ENCODE results near the gene TTLL4.

TTLL4 gene

GRCh38 chr2:218785103-218785502, 74.5 kb downstream of the TTLL4 start:
- no peak for DNase-seq

- no peak for DNase-seq
Measured at GRCh38 chr2:218786133-218786532, 75.5 kb downstream of the TTLL4 start.

GRCh38 chr2:218788529-218789255, 78.1 kb downstream of the TTLL4 start:
- DNase-seq, result no peak

DNA sequence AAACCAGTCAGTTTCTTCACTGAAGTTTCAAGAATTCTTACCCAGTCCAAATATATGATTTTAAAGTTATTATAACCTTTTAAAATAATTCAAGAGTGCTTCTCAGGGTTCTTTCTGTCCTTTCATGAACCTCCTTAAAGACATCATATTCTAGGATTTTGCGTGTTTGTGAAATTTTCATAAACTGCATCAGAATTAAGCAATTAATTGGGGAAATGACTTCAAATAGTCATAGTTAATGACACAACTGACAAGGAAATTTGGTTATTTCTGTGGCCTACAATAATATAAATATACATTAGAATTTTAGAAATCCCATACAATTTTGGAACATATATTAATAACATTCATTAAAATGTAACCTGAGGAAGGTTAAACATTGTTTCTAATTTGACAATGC, 81.8 kb downstream of the TTLL4 start:
- no peak for DNase-seq

DNA sequence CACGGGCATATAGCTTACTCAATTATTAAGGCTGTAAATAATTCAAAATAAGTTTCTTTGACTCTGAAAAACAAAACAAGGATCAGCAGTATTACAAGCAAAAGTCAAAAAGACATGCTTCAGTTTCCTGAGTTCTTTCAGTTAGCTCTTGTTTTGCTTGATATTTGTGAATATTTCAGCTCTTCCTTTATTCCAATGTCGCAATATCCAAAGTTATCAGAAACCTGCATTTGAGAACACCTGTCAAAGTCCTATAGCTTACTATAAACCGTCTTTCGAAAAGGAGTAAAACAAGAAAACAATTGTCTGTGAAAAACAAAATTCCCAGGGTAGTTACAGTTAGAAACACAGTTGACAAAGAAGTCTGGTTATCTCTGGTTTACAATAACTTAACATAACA, 86.1 kb downstream of the TTLL4 start:
- DNase-seq, result no peak

DNA sequence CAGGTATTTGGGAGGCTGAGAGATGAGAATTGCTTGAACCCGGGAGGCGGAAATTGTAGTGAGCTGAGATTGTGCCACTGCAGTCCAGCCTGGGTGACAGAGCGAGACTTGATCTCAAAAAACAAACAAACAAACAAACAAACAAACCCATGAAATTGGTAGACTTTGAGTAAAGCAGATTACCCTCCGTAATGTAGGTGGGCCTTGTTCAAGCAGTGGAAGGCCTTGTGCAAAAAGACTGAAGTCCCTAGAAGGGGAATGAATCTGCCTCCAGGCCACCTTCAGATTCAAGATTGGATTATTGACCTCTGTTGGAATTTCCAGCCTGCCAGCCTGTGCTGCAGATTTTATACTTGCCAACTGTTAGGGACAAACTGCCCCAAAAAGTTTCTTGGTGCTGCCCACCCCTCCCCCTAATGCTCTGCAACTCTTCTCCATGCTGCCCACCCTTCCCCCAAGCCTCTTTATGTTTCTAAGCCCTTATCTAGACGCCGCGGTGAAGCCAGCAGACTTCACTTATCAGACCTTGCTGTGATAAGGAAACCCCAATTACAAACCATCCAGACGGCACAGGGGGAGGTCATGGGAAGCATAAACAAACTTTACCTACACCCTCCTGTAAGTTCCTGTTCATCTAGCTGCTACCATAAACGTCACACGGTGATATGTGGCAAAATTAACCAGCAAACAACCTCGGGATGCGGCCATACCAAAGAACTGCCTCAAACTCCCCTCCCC, 88.3 kb downstream of the TTLL4 start:
- no peak for DNase-seq

GRCh38 chr2:218799990-218800389, 89.4 kb downstream of the TTLL4 start:
- no peak for DNase-seq

- no peak for DNase-seq
Measured at GRCh38 chr2:218802386-218802994, 91.9 kb downstream of the TTLL4 start.

DNA sequence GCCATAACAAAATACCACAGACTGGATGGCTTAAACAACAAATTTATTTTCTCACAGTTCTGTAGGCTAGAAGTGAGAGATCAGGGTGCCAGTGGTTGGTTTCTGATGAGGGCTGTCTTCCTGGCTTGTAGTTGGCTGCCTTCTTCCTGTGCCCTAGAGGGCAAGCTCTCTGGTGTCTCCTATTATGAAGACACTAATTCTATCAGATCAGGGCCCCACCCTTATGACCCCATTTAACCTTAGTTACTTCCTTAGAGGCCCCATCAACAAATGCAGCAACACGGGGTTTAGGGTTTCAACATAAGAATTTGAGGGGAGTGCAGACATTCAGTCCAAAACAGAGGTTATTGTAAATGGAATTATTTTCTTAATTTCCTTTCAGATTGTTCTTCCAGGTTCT, 94.2 kb downstream of the TTLL4 start:
- no peak for DNase-seq
